CD4-positive, CD25-positive, alpha-beta regulatory T cell (primary cell): ENCODE results near the gene GJC3. TPM values are rescaled to one million over a fixed set of nuclear protein-coding genes. Genes with fewer than 3 reads are reported as not detected.
"Not testable (repeated sequence)": the region's sequence is repeated elsewhere in the genome, so short reads cannot be mapped to it uniquely, and the experiment has no call there.

ENCODE experiments used
- ATAC-seq, 2 donors: fragments of 150-1000 bp; cut with Tn5 transposase; one replicate each; pipeline ENCODE4 v1.10.0; 2021; ENCODE audit warnings: low read depth in 2 of 2, moderate number of reproducible peaks in 2 of 2, moderate library complexity in 1 of 2
- DNase-seq, 3 donors: peaks; one replicate each; pipeline versions ENCODE4 v3.0.0 to v3.0.0-alpha.2; 2012 to 2022; ENCODE audit warnings: mixed read lengths in 1 of 3
- H3K27ac ChIP-seq: one replicate; pipeline ENCODE4 v1.7.0; 2013; ENCODE audit warnings: mild to moderate bottlenecking, low read length; ENCODE audit not compliant: insufficient read depth, poor library complexity, severe bottlenecking
- H3K27me3 ChIP-seq: one replicate; pipeline ENCODE4 v1.7.0; 2013; ENCODE audit warnings: low read length; ENCODE audit not compliant: control insufficient read depth, insufficient read depth
- H3K36me3 ChIP-seq: one replicate; pipeline ENCODE4 v1.7.0; 2013; ENCODE audit warnings: mild to moderate bottlenecking, low read length, moderate library complexity; ENCODE audit not compliant: control insufficient read depth, insufficient read depth
- H3K4me1 ChIP-seq: 2 replicates; pipeline ENCODE4 v1.7.0; 2013; ENCODE audit warnings: mild to moderate bottlenecking, low read length; ENCODE audit not compliant: insufficient read depth, control insufficient read depth, poor library complexity, severe bottlenecking
- H3K4me3 ChIP-seq: one replicate; pipeline ENCODE4 v1.7.0; 2013; ENCODE audit warnings: low read depth, mild to moderate bottlenecking, low read length, moderate library complexity
- H3K9me3 ChIP-seq, 2 experiments: 1 replicate in 1 of 2; 2 replicates in 1 of 2; pipeline ENCODE4 v1.7.0; 2013; ENCODE audit warnings: low read length in 2 of 2, mild to moderate bottlenecking in 1 of 2, moderate library complexity in 1 of 2; ENCODE audit not compliant: control insufficient read depth in 2 of 2
- H3K27ac Mint-ChIP-seq, 3 donors: one replicate each; pipeline ENCODE4 v1.8.0; 2020 to 2022; ENCODE audit warnings: mild to moderate bottlenecking in 3 of 3, mixed read lengths in 3 of 3, moderate library complexity in 2 of 3
- H3K27me3 Mint-ChIP-seq: one replicate; pipeline ENCODE4 v1.8.0; 2022; ENCODE audit warnings: mild to moderate bottlenecking, mixed read lengths
- H3K36me3 Mint-ChIP-seq: one replicate; pipeline ENCODE4 v1.8.0; 2020; ENCODE audit warnings: mixed read lengths
- H3K4me1 Mint-ChIP-seq, 4 donors: one replicate each; pipeline ENCODE4 v1.8.0; 2020 to 2022; ENCODE audit warnings: mixed read lengths in 4 of 4, mild to moderate bottlenecking in 1 of 4
- H3K4me3 Mint-ChIP-seq, 4 donors: one replicate each; pipeline ENCODE4 v1.8.0; 2020 to 2022; ENCODE audit warnings: mild to moderate bottlenecking in 4 of 4, mixed read lengths in 4 of 4, moderate library complexity in 3 of 4
- H3K9me3 Mint-ChIP-seq, 7 donors: one replicate each; pipeline ENCODE4 v1.8.0; 2020 to 2022; ENCODE audit warnings: mixed read lengths in 7 of 7, mild to moderate bottlenecking in 3 of 7, moderate library complexity in 2 of 7
- polyA plus RNA-seq, 4 donors: library from polyadenylated mRNA; unstranded; fragments of 300-500 nt; fragmentation: Illumina TruSeq; gene quantifications; one replicate each; pipeline ENCODE4 v1.2.3, GENCODE V29; 2021
- total RNA-seq: library from RNA; stranded (reverse); gene quantifications from one replicate; pipeline ENCODE4 v1.2.3, GENCODE V29; 2022

GJC3 gene
- total and polyA plus RNA-seq, 5 donors from 2014 or later, result 0.35 to 3.0 (median 1.3) TPM

- Histone ChIP-seq H3K27me3 (no peaks in the 10 kb centered on the region), H3K9me3 (no peaks in the 10 kb centered on the region), H3K4me1 (no peaks in the 10 kb centered on the region), H3K27ac (no peak overlapping the region), H3K4me3 (no peak overlapping the region), H3K36me3 (peaks cover 28% of the 10 kb centered on the region)
- ATAC-seq, result no peak
- Mint-ChIP-seq H3K9me3 (peaks cover 0 to 9% (median 0%) of the 10 kb centered on the region in 7 donors), H3K4me1 (peaks cover 6 to 22% (median 11%) of the 10 kb centered on the region in 4 donors), H3K27ac (peak overlapping the region in 1 of 3 donors; percentile 91), H3K36me3 (peaks cover 32% of the 10 kb centered on the region), H3K27me3 (no peaks in the 10 kb centered on the region), H3K4me3 (no peak overlapping the region)
- DNase-seq, result no peak
Measured at GRCh38 chr7:99893280-99893679, 36.1 kb downstream of the GJC3 start.

GRCh38 chr7:99890348-99890747 is 39.1 kb downstream of the GJC3 start:
- H3K9me3 Mint-ChIP-seq, H3K4me1 ChIP-seq, H3K4me3 Mint-ChIP-seq, H3K27ac ChIP-seq, DNase-seq, H3K9me3 ChIP-seq, H3K4me3 ChIP-seq, H3K27me3 ChIP-seq, ATAC-seq, H3K27me3 Mint-ChIP-seq, H3K27ac Mint-ChIP-seq: not testable (repeated sequence)
- H3K36me3 Mint-ChIP-seq, result peaks cover 33% of the 10 kb centered on the region
- H3K4me1 Mint-ChIP-seq, result peaks cover 4 to 21% (median 7%) of the 10 kb centered on the region in 4 donors
- peaks cover 26% of the 10 kb centered on the region for H3K36me3 ChIP-seq

- not testable (repeated sequence) for H3K4me3 ChIP-seq, ATAC-seq, H3K27ac Mint-ChIP-seq, DNase-seq, H3K4me3 Mint-ChIP-seq, H3K27me3 ChIP-seq, H3K4me1 ChIP-seq, H3K9me3 ChIP-seq, H3K27me3 Mint-ChIP-seq, H3K9me3 Mint-ChIP-seq, H3K27ac ChIP-seq
- Mint-ChIP-seq H3K36me3 (peaks cover 38% of the 10 kb centered on the region), H3K4me1 (peaks cover 2 to 17% (median 8%) of the 10 kb centered on the region in 4 donors)
- H3K36me3 ChIP-seq, result peaks cover 26% of the 10 kb centered on the region
Measured at GRCh38 chr7:99888366-99888765, 41.1 kb downstream of the GJC3 start.

DNA sequence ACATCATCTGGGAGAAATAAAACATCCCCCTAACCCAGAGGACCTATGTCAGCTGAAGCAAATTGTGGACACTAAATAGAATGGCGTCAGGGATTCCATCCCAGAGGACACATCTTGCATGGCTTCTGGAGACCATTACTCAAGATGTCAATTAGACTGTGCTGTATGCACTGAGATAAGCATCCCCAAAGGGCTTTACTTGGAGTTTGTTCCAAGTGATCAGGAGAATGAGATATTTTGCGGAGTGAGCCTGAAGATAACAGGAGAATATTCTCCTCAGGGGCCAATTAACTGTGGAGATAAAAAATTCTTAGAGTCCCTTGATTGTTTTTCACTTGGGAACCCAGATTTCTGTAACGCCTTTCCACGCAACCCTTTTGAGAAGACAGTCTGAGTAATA is 48.0 kb downstream of the GJC3 start:
- H3K4me3 ChIP-seq, result no peak overlapping the region
- H3K4me1 Mint-ChIP-seq, result peaks cover 2 to 11% (median 7%) of the 10 kb centered on the region in 4 donors
- H3K9me3 ChIP-seq, result no peaks in the 10 kb centered on the region
- DNase-seq (no peak), ATAC-seq (no peak)
- H3K4me3 Mint-ChIP-seq, result no peak overlapping the region
- no peaks in the 10 kb centered on the region for H3K4me1 ChIP-seq
- no peak overlapping the region for H3K27ac ChIP-seq
- no peaks in the 10 kb centered on the region for H3K27me3 Mint-ChIP-seq
- H3K36me3 Mint-ChIP-seq, result peaks cover 5% of the 10 kb centered on the region
- H3K27ac Mint-ChIP-seq, result no peak overlapping the region
- H3K36me3 ChIP-seq, result no peaks in the 10 kb centered on the region
- no peaks in the 10 kb centered on the region for H3K27me3 ChIP-seq
- peaks cover 0 to 1% (median 0%) of the 10 kb centered on the region in 7 donors for H3K9me3 Mint-ChIP-seq

DNA sequence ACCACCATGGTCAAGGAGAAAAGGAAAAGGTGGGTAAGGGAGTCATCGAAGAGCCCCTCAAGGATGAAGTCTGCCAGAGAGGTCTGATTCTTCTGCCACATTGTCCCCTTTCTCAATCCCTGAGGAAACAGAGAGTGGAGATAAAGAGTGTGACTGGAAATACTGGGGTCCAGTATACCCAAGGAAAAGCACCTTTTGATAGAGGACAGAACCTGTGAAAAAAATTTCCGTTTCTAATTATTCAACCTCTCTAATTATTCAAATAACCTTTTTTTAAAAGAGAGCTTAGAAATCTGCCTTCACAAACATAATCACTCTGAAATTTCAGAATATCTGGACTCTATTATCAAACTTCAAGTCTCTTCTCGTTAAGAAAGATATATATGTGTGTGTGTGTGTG is 52.5 kb downstream of the GJC3 start, which contains the start of gene OR2AE1:
OR2AE1 (minus strand) TSS at position 101 of the 400 bp plus-strand sequence; CDS start at position 101, 0 bp downstream.
- Histone ChIP-seq H3K9me3 (no peaks in the 10 kb centered on the region), H3K36me3 (no peaks in the 10 kb centered on the region), H3K4me1 (no peaks in the 10 kb centered on the region), H3K4me3 (no peak within 1 kb of the TSS), H3K27me3 (no peaks in the 10 kb centered on the region), H3K27ac (no peak within 1 kb of the TSS)
- no peak within 1 kb of the TSS for H3K27ac Mint-ChIP-seq
- no peak within 1 kb of the TSS for H3K4me3 Mint-ChIP-seq
- DNase-seq (no peak), ATAC-seq (no peak)
- H3K4me1 Mint-ChIP-seq, result peaks cover 0 to 9% (median 2%) of the 10 kb centered on the region in 4 donors
- H3K9me3 Mint-ChIP-seq, result peaks cover 0 to 1% (median 0%) of the 10 kb centered on the region in 7 donors
- no peaks in the 10 kb centered on the region for H3K36me3 Mint-ChIP-seq
- peaks cover 4% of the 10 kb centered on the region for H3K27me3 Mint-ChIP-seq

GRCh38 chr7:99876491-99876890 is 52.9 kb downstream of the GJC3 start:
- Mint-ChIP-seq H3K27ac (no peak overlapping the region), H3K4me1 (peaks cover 0 to 9% (median 2%) of the 10 kb centered on the region in 4 donors), H3K4me3 (no peak overlapping the region), H3K9me3 (peaks cover 0 to 1% (median 0%) of the 10 kb centered on the region in 7 donors), H3K36me3 (no peaks in the 10 kb centered on the region), H3K27me3 (peaks cover 6% of the 10 kb centered on the region)
- DNase-seq, result no peak
- Histone ChIP-seq H3K4me1 (no peaks in the 10 kb centered on the region), H3K36me3 (no peaks in the 10 kb centered on the region), H3K9me3 (no peaks in the 10 kb centered on the region), H3K4me3 (no peak overlapping the region), H3K27ac (no peak overlapping the region), H3K27me3 (no peaks in the 10 kb centered on the region)
- no peak for ATAC-seq

Other genes with a start within 250 kb of the GJC3 start
- not detected for gene CYP3A5, start 249.6 kb downstream of the GJC3 start, total RNA-seq
- under 1 TPM; 0.24 to 0.92 (median 0.74) TPM for gene CYP3A5, start 249.6 kb downstream of the GJC3 start, polyA plus RNA-seq
- not detected for gene CYP3A7, start 194.4 kb downstream of the GJC3 start, total RNA-seq
- not detected for gene CYP3A7, start 194.4 kb downstream of the GJC3 start, polyA plus RNA-seq
- gene CYP3A4, start 145.4 kb downstream of the GJC3 start, total RNA-seq, result not detected
- gene CYP3A4, start 145.4 kb downstream of the GJC3 start, polyA plus RNA-seq, result not detected
- gene CYP3A43, start 101.6 kb downstream of the GJC3 start, total RNA-seq, result not detected
- not detected for gene CYP3A43, start 101.6 kb downstream of the GJC3 start, polyA plus RNA-seq
- gene OR2AE1, start 52.6 kb downstream of the GJC3 start, total RNA-seq, result 0.99 TPM
- not detected for gene OR2AE1, start 52.6 kb downstream of the GJC3 start, polyA plus RNA-seq
- 28.6 TPM for gene TRIM4, start 10.1 kb downstream of the GJC3 start, total RNA-seq
- gene TRIM4, start 10.1 kb downstream of the GJC3 start, polyA plus RNA-seq, result 10 to 100 TPM; 21.3 to 32.6 (median 27.8) TPM
- not detected for gene AZGP1, start 46.4 kb upstream of the GJC3 start, total RNA-seq
- not detected for gene AZGP1, start 46.4 kb upstream of the GJC3 start, polyA plus RNA-seq
- gene ZKSCAN1, start 86.0 kb upstream of the GJC3 start, total RNA-seq, result 57.8 TPM
- gene ZKSCAN1, start 86.0 kb upstream of the GJC3 start, polyA plus RNA-seq, result 10 to 100 TPM; 21.6 to 27.7 (median 26.8) TPM
- 6.0 TPM for gene ZSCAN21, start 120.2 kb upstream of the GJC3 start, total RNA-seq
- gene ZSCAN21, start 120.2 kb upstream of the GJC3 start, polyA plus RNA-seq, result 1 to 10 TPM; 5.1 to 9.8 (median 8.6) TPM
- gene ZNF3, start 152.1 kb upstream of the GJC3 start, total RNA-seq, result 29.2 TPM
- gene ZNF3, start 152.1 kb upstream of the GJC3 start, polyA plus RNA-seq, result 10 to 100 TPM; 13.4 to 27.6 (median 20.7) TPM
- 74.4 TPM for gene COPS6, start 159.3 kb upstream of the GJC3 start, total RNA-seq
- gene COPS6, start 159.3 kb upstream of the GJC3 start, polyA plus RNA-seq, result 100 to 1,000 TPM; 123 to 180 (median 144) TPM
- gene MCM7, start 171.8 kb upstream of the GJC3 start, total RNA-seq, result 82.0 TPM
- gene MCM7, start 171.8 kb upstream of the GJC3 start, polyA plus RNA-seq, result 10 to 100 TPM; 31.2 to 45.2 (median 35.8) TPM
- 5.6 TPM for gene AP4M1, start 172.0 kb upstream of the GJC3 start, total RNA-seq
- 1 to 10 TPM; 2.6 to 6.4 (median 4.3) TPM for gene AP4M1, start 172.0 kb upstream of the GJC3 start, polyA plus RNA-seq
- 47.1 TPM for gene TAF6, start 189.7 kb upstream of the GJC3 start, total RNA-seq
- 10 to 100 TPM; 17.9 to 24.5 (median 21.9) TPM for gene TAF6, start 189.7 kb upstream of the GJC3 start, polyA plus RNA-seq
- 20.7 TPM for gene CNPY4, start 190.0 kb upstream of the GJC3 start, total RNA-seq
- 10 to 100 TPM; 14.1 to 20.6 (median 17.6) TPM for gene CNPY4, start 190.0 kb upstream of the GJC3 start, polyA plus RNA-seq
- 4.0 TPM for gene MBLAC1, start 197.3 kb upstream of the GJC3 start, total RNA-seq
- gene MBLAC1, start 197.3 kb upstream of the GJC3 start, polyA plus RNA-seq, result 1 to 10 TPM; 1.6 to 3.8 (median 2.3) TPM
- 136 TPM for gene LAMTOR4, start 219.3 kb upstream of the GJC3 start, total RNA-seq
- 100 to 1,000 TPM; 450 to 474 (median 465) TPM for gene LAMTOR4, start 219.3 kb upstream of the GJC3 start, polyA plus RNA-seq
- gene TRAPPC14, start 229.1 kb upstream of the GJC3 start, total RNA-seq, result 54.6 TPM
- 1 to 10 TPM; 2.3 to 4.3 (median 3.9) TPM for gene TRAPPC14, start 229.1 kb upstream of the GJC3 start, polyA plus RNA-seq
- 6.1 TPM for gene GAL3ST4, start 239.0 kb upstream of the GJC3 start, total RNA-seq
- gene GAL3ST4, start 239.0 kb upstream of the GJC3 start, polyA plus RNA-seq, result 1 to 10 TPM; 2.6 to 7.7 (median 5.3) TPM
- gene GPC2, start 247.8 kb upstream of the GJC3 start, total RNA-seq, result 7.0 TPM
- under 1 TPM in 3 of 4 donors, not detected in 1; 0.16 to 0.27 (median 0.23) TPM for gene GPC2, start 247.8 kb upstream of the GJC3 start, polyA plus RNA-seq
- 6.2 TPM for gene STAG3, start 248.3 kb upstream of the GJC3 start, total RNA-seq
- 1 to 10 TPM in 1 of 4 donors, under 1 TPM in 3; 0.53 to 4.0 (median 0.77) TPM for gene STAG3, start 248.3 kb upstream of the GJC3 start, polyA plus RNA-seq